HG03520 (cell line): Measurements from ENCODE around the gene TLN1.

Experiments
- ATAC-seq: cut with Tn5 transposase; IDR thresholded peaks from one replicate; pipeline ENCODE4 v1.9.1; 2021; ENCODE audit warnings: mild to moderate bottlenecking, moderate library complexity; ENCODE audit not compliant: unreplicated experiment

The TLN1 gene

DNA sequence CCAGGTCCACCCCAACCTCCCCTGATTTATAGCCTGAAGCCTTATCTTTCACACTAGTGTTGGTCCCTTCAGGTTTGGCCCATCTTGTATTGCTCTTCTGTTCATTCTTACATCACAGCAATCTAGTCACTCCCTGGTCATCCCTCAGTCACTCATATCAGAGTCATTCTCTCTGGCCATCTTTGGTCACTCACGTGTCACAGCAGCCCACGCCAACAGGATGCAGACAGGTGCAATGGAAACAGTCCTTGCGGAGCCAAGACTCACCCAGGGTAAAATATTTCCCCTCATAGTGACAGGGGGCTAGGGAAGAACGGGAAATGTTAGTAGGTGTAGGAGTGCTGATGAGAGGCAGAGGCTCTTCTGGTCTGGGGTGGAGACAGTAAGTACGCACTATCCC is 21.5 kb upstream of the TLN1 start:
- ATAC-seq = no peak

DNA sequence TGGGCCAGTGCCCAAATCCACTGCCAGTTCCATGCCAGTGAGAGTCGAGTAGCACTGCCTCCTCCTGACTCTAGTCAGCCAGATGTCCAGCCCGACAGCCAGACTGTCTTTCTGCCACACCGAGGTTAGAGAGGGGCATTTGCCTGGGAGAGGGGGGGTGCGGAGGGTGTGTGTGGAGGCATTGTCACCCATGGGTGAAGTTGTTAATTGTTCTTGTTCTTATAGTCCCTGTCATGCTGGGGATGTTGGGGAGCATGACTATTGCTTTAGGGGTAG is 18.2 kb upstream of the TLN1 start:
- no peak for ATAC-seq

DNA sequence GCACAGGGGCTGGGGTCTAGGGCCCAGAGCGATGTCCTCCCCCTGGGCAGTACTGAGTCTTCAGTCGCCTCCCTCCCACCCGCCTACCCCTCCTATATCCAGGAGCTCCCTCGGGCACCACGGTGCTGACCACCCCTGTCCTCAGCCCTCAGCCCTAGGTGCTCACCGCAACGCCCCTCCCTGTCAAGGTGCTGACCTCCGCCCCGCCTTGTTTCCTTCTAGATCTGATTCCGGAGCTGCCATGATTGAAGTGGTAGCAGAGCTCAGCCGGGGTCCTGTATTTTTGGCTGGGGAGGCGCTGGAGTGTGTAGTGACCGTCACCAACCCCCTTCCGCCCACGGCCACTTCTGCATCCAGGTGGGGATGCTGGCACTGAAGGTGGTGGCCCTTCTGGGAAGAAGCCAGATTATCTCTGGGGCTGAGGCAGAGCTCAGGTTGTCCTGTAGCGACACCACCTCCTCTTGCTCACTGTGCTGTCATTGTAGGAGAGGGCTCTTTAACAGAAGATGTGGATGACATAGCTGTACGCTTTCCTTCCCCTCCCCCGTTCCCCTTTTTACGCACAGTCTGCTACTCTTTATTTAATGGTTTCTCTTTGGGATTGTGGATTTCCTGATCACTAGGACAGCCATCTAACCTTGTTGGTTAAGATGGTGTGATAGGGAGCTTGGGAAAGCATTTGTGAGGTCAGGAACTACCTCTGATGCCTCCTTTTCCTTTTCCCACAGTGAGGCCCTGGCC is 17.7 kb upstream of the TLN1 start:
- no peak for ATAC-seq

DNA sequence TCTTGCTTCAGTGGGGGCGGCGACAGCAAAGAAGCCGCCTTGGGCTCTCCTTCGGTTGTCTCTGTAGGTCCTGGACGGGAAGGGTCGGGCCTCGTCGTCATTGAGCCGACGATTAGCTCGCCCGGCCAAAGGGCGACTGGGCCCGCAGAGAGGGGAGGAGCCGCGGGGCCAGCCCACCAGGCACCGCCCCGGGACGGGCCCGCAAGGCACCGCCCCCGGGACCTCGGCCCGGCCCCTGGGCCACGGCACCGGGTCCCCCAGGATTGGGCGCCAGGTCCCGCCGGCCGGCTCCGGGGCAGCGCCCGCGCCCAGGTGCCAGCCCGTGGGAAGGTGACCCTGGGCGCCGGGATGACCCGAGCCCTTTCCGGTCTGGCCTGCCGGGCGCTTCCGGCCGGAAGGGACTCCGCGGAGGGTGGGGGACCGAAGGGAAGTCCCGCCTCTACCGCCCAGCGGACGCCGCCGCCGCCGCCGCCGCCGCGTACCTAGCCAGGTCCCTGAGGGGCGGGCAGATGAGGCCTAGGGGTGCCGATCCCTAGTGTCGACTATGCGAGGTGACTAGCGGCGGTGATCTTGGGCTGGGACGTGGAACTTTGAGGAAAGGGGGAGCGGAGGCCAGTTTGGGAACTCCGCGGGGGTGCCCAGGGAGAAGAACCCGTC is 17.0 kb upstream of the TLN1 start, which contains the start of the genes GBA2 and RGP1:
GBA2 (minus strand) TSS at position 371 of the 657 bp plus-strand sequence. CDS start 524 bp downstream, outside the sequence.
RGP1 (plus strand) TSS at position 430 of the 657 bp plus-strand sequence. CDS start 469 bp downstream, outside the sequence.
- peak; percentile 64 for ATAC-seq

DNA sequence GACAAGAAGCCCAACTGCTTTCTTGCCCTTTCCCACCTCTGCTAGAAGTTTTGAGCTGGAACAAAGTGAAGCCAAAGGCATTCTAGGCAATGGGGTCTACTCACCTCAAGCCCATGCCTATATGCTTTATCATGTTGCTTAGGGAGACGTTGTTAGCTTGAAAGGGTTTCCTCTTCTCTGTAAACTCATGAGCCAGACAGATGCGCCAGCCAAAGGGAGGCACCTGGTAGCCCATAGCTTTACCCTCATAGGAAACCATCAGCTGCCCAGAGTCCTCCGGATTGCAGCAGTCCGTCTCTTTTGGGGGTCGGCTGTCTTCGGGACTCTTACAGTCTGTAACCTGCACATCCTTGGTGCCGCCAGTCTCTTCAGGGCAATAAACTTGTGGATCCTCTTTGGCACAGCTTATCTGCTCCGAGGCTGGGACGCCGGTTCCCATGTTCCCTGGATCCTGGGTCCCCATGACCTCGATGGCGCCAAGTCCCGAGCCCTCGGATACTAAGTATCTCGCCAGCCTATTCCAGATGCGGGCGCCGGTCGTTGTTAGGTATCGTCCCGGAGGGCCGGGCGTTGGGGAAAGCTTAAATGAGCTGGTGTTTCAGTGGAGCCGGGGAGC is 16.4 kb upstream of the TLN1 start:
- ATAC-seq = no peak

DNA sequence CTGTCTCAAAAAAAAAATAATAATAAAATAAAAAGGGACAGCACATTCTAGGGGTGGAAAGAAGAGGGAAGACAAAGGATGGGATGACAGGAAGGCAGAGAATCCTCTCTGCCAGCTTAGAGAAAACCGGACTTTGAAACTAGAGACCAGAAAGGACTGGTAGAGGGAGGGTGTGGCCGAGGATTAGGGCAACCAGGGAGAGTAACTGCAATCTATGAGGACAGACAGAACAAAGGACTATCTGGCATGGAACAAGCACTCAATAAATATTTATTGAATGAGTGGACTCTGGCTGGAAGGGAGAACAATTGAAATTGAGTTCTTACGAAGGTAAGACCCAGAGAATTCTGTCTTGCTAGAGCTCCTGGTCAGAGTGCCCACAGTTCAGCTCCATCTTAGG is 14.6 kb upstream of the TLN1 start:
- no peak for ATAC-seq

DNA sequence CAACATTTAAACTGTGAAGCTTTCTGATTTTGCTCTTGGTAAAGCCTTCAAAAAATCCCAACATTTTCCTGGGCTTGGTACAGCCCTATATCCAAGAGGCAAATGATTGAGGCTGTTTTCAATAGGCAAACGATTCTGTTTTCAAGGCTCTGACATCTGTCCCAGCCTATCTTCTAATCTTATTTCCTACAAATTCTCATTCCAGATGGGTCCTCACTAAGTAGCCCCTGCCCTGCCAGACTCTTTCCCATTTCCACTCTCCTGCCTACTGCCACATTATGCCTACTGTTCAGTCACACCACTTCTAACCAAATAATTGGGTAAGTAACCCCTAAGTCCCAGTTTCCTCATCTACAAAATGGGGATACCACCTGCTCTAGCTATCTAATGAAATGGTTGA is 13.6 kb upstream of the TLN1 start:
- no peak for ATAC-seq

DNA sequence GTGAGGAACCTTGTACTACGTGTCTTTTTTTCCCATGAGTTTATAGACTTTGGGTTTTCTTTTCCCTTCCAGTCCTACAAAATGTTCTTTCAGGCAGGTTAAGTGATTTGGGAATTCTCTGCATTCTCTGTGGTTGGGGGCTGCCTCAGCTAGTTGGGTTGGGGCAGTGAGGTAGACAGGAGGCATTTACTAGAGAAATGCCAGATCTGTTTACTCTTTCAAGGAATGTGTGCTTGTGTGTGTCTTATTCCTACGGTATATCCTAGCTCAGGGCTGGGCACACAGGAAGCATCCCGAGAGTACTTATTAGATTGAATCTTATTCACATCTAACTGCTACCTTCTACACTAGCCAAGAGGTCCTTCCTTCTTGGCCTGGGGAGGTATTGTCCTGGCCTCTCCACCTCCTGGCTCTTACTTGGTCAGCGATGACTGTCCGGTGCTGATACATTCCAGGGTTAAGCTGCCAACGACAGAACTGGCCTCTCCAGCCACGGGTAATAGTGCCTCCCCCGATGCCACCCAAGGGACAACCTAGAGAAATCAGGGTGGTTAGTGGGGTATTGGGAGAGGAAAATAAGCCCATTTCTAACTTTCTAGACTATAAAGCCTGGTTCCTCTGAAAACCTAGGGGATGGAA is 12.0 kb upstream of the TLN1 start:
- no peak for ATAC-seq

DNA sequence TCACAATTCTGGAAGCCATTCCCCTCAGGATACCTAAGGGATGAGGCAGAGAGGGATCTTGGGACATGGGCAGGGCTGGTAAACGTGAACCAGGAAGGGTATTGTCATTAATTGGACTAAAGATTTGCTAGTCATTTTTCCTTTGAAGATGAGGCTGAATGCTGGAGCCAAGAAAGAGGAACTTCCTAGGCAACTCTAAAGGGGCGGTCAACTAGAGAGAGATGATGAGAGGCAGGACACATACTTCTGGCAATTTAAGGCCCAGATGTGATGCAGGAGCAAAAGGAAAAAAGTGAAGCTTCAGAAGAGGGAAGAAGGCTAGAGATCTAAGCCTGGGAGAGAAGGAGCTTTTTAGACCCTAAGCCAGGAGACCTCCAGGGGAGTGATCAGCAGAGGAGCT is 11.5 kb upstream of the TLN1 start:
- no peak for ATAC-seq

DNA sequence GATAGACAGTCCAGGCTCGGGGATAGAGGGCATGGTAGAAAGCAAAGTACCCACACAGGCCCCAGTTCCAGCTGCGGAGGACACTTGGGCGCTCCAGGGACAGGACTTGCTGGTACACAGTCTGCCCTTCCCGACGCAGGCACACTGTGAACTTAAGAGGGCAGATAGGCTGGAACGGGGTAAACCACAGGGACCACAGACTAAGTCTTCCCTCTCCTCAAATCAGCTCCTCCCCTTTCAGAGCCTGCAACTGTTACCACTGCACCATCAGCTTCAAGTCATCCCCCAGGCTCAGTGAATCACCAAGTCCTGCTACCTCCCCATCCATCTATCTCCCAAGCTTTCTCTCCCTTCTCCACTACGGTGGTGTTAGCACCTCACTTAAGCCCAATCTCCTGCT is 9.7 kb upstream of the TLN1 start:
- ATAC-seq = no peak

DNA sequence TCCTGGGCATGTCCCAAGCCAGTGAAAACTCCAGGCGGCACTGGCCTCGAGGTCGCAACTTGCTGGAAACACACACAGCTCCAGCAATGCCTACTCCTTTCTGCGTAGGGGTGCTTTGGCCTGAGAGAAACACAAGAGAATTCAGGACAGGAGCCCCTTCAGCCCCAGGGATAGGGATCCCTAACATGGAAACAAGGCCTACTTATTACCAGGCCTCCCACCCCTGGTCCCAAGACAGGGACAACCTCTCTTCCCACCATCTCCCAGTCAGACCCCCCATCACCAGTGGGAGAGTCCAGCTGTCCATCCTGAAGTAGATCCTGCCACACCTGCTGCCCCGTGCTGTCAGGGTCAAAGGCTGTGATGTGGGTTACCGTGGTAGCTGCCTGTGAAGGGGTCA is 8.2 kb upstream of the TLN1 start:
- no peak for ATAC-seq

DNA sequence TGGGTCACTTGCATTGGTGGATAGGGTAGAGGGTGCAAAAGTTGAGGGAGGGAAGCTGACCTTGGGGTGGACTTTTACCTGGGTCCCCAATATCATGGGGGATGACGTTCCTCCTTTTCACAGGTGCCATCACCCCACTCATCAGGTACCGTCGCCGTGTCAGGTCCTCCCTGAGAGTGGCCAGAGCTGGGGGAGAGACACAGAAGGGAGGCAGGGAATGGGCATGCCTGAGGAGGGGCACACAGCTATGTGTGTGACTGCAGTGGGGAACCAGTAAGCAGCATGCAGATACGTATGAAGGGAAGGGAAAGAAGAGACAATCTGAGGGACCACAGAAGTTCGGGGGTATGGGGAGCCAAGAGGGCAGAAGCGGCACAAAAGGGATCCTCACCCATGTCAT is 6.9 kb upstream of the TLN1 start:
- ATAC-seq = no peak

DNA sequence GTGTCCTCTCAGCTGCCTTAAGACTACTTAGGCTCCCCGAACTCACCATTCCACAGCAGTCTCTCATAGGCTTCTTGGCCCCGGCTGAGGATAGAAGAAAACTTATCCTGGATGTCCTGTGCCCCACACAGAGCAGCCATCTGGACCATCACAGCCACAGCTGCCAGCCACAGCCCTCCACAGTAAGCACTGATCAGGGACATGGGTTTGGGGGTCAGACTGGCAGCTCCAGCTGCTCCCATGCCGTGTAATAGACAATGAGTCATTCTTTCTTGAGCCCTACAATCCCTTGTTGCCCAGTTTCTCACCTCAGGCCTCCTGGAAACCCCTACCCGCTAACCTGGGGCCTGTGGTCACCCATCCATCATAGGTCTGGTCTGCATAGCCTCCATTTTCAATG is 6.2 kb upstream of the TLN1 start:
- ATAC-seq = no peak

DNA sequence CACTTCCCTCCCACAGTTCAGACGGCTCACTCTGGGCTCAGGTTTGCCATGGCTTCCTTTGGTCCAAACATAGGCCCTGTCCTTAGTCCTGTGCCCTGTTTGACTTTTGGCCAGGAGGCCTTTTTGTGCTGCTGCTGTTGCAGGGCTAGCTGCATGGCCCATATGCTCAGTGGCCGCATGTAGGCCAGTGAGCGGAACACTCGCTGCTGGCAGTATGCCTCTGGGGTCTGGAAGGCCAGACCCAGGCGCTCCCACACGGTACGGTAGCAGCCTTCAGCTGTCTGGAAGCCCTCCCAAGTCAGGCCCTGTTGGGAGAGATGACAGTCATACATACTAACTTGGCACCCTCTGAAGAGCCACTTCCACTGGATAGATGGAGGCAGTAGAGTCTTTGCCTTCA is 5.1 kb upstream of the TLN1 start:
- ATAC-seq = no peak

DNA sequence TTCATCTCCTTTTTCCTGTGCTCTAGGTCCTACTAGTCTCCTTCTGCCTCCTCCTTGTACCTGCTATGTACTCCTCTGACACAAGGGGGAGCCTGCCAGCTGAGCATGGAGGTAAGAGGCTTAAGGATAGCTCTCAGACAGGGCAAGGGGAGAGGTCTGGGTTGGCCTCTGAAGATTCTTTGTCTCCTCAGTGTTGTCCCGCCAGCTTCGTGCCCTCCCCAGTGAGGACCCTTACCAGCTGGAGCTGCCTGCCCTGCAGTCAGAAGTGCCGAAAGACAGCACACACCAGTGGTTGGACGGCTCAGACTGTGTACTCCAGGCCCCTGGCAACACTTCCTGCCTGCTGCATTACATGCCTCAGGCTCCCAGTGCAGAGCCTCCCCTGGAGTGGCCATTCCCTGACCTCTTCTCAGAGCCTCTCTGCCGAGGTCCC is 4.2 kb upstream of the TLN1 start:
- no peak for ATAC-seq

DNA sequence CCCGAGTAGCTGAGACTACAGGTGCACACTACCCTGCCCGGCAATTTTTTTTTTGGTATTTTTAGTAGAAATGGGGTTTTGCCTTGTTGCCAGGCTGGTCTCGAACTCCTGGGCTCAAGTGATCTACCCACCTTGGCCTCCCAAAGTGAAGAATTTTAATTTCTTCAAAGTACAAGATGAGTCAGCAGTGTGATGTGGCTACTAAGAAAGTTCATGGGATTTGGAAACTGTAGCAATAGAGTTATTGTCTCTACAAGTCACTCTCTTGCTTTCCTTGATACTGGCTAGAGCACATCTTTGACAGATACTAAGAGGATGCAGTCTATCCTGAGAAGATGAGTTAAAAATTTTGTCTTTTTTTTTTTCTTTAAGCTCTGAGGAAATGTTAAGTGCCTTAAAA is 2.1 kb upstream of the TLN1 start:
- ATAC-seq = no peak

DNA sequence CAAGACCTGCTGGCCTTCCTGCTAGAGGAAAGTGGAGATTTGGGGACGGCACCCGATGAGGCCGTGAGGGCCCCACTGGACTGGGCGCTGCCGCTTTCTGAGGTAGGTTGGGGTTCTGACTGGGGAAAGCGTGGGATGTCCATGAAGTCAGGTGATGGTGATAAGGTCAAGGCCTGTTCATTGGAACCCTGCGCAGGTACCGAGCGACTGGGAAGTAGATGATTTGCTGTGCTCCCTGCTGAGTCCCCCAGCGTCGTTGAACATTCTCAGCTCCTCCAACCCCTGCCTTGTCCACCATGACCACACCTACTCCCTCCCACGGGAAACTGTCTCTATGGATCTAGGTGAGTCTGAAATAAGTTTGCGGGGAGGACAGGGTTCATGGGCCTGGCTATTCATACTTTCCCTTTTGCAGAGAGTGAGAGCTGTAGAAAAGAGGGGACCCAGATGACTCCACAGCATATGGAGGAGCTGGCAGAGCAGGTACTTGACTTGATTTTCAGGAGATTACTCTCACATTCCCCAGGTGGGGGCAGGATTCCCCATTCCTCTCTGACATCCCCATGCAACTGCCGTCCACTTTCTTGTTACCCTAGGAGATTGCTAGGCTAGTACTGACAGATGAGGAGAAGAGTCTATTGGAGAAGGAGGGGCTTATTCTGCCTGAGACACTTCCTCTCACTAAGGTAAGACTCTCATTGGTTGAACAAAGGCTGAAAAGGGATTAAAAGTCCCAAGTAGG is 976 bp upstream of the TLN1 start:
- ATAC-seq = peak; percentile 6

DNA sequence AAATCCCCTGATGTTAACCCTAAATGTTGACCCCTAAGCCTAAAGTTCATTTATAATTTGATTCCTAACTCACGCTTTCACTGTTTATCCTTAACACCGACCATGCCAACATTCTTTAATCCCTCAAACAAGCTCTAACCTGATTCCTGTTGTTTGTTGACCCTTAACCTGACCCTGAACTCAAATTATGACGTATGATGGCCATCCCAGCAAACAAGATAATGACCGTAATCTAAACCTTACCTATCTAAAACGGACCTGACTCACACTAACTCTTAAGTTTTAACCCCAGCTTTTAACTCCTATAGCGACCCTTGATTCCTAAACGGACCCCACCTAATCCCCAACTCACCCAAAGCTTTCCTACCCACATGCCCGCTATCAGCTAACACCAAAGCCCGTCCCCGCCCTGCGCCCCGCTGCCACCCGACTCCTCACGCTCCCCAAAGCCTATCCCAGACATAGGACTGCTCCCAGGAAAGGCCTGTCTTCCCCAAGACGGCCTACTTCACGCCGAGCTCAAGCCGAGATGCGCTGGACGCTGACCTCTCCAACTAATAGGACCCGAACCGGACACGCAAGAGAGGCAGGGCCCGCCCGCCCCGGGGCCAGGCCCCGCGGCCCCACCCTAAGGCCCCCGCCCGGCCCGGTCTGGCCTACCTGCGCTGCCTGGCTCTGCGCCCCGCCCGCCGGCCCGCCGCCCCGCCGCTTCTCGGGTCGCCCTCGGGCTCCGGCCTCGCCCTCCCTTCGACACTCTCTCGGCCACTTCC is 395 bp downstream of the TLN1 start:
- ATAC-seq = no peak

DNA sequence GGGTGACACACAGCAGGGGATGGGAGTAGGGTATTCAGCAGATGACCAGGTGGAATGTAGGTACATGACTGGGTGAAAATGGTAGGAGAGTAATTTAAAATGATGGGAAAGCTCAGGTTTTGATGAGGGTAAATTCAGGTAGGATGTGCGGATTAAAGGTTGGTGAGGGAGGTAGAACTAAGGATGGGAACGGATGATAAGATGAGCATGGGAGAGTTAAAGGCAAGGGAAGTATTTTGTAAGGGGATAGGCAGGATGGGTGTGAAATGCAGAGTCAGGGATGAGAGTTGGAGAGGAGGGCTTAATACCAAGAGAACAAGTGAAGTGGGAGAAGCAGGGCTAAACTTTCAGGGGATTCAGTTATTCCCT is 1.5 kb downstream of the TLN1 start:
- no peak for ATAC-seq

DNA sequence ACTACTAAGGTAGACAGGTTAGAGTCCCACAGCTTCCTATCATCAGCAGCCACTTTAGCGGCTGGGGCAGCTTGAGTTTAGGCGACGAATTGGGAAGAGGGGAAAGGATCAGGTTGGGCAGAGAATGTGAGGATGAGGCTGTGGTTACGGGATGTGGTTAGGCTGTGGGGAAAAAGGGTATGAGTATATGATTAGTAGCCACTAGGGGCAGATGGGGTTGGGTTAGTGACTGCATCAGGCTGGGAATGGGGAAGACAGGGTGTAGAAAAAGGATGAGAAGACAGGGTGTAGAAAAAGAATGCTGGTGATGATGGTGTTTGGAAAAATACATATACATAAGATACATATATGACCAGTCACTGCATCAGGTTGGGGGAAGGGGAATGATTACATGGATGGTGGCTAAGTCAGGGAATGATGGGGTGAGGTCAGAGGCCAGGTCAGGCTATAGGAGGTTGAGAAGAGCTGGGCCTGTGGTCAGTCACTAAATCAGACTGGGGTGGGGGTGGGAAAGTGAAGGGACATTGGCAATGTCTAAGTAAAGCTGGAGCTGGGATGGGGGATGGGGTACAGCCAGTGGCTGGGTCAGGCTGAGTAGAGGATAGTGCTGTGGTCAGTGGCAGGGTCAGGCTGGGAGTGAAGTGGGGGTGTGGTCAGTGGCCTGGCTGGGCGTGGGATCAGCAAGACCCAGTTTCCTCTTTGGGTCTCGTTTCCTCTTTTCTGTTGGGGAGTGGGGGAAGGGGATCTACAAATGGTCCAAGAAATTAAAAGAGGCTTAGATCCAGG is 2.1 kb downstream of the TLN1 start:
- no peak for ATAC-seq
